Suprapubic skin (tissue), 3 donors: ENCODE data around the gene ST7.

Experiments used
- CTCF ChIP-seq, 2 donors: fragments of 200-600 bp in 1 of 2; fragments of 450-650 bp in 1 of 2; sonication (generic) in 1 of 2; IDR thresholded peaks; one replicate each; pipeline ENCODE4 v1.5.1; 2016 to 2019; ENCODE audit warnings: antibody characterized with exemption in 2 of 2, mild to moderate bottlenecking in 1 of 2, moderate library complexity in 1 of 2
- POLR2A ChIP-seq, 2 donors: fragments of 450-650 bp; IDR thresholded peaks; one replicate each; pipeline ENCODE4 v1.6.1; 2017; ENCODE audit warnings: antibody characterized with exemption in 2 of 2, mild to moderate bottlenecking in 2 of 2, moderate library complexity in 2 of 2

GRCh38 chr7:116979430-116979829 is 26.1 kb downstream of the ST7 start:
- TF ChIP-seq CTCF (IDR thresholded peaks at IDR 0.05) (no peak), POLR2A (IDR thresholded peaks at IDR 0.05) (no peak)
